ENCODE results near the gene SPATA6. TPM values are rescaled to one million over a fixed set of nuclear protein-coding genes. Genes with fewer than 3 reads are reported as not detected.
"Not testable (repeated sequence)": the region's sequence is repeated elsewhere in the genome, so short reads cannot be mapped to it uniquely, and the experiment has no call there.

The SPATA6 gene
- total RNA-seq, 1 experiment from 2014 or later, result 0.30 TPM

DNA sequence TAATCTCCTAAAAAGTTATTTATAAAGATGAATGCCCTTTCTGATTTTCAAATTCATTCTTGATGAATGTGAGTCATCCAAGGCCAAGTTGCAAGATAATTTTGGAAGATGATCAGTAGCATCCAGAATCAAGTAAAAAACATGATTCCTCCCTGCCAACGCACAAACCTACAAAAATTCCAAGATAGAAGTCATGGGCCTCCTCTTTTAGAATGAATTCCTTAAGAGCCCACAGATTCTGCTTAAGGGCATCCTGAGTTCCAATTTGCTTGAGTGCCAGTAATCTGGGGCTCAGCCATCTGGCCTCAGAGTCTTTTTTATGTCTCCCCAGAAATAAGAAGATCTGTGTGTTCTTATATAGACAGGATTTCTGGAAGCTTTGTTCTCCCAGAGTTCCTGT is 23.2 kb upstream of the SPATA6 start:
- H3K36me3 ChIP-seq (ENCODE audit: insufficient read depth, low read length), result no peaks in the 10 kb centered on the region
- no peaks in the 10 kb centered on the region for H3K9me2 ChIP-seq (replicated peaks; ENCODE audit: insufficient read depth, low read length)
- H3K27ac ChIP-seq (ENCODE audit: low read length), result no peak overlapping the region
- DNase-seq, result no peak
- no peaks in the 10 kb centered on the region for H3K27me3 ChIP-seq (ENCODE audit: low read length)
- no peak overlapping the region for H2AFZ ChIP-seq (ENCODE audit: low read length)
- H3K4me1 ChIP-seq (ENCODE audit: low read length), result no peaks in the 10 kb centered on the region
- no peaks in the 10 kb centered on the region for H4K20me1 ChIP-seq (ENCODE audit: insufficient read depth, low read depth, low read length)
- no peak overlapping the region for H3K9ac ChIP-seq (ENCODE audit: low read length)
- H3K9me3 ChIP-seq (ENCODE audit: low read length), result no peaks in the 10 kb centered on the region
- H3K79me2 ChIP-seq (ENCODE audit: low read length), result no peaks in the 10 kb centered on the region
- no peak overlapping the region for H3K4me2 ChIP-seq (ENCODE audit: low read depth, low read length, poor library complexity, severe bottlenecking)
- no peak overlapping the region for H3K4me3 ChIP-seq (ENCODE audit: low read length)

GRCh38 chr1:48493970-48494769 is 22.2 kb upstream of the SPATA6 start:
- Histone ChIP-seq H3K27me3 (ENCODE audit: low read length) (no peaks in the 10 kb centered on the region), H4K20me1 (ENCODE audit: insufficient read depth, low read depth, low read length) (no peaks in the 10 kb centered on the region), H3K9ac (ENCODE audit: low read length) (no peak overlapping the region), H3K9me3 (ENCODE audit: low read length) (no peaks in the 10 kb centered on the region), H3K4me3 (ENCODE audit: low read length) (no peak overlapping the region), H3K4me2 (ENCODE audit: low read depth, low read length, poor library complexity, severe bottlenecking) (no peak overlapping the region), H3K79me2 (ENCODE audit: low read length) (no peaks in the 10 kb centered on the region), H2AFZ (ENCODE audit: low read length) (no peak overlapping the region), H3K9me2 (replicated peaks; ENCODE audit: insufficient read depth, low read length) (no peaks in the 10 kb centered on the region), H3K36me3 (ENCODE audit: insufficient read depth, low read length) (no peaks in the 10 kb centered on the region), H3K27ac (ENCODE audit: low read length) (no peak overlapping the region), H3K4me1 (ENCODE audit: low read length) (no peaks in the 10 kb centered on the region)
- DNase-seq, result no peak

DNA sequence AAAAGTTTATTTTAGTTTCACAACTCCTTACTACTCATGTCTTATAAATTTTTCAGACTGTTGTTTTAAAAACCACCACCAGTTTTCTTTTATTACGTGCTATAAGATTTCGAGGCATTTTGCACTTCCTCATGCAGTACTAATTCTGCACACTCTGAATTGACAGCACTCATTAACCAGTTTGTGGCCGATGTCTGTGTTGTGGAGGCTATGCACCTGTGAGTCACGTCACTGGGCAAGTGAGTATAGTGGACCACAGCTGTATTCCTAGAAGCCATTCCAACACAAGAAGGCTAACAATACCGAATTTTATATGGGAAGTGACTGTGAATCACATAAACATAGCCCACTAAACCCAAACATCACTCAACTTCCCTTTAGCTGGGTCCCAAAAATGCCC is 21.0 kb upstream of the SPATA6 start:
- Histone ChIP-seq H3K27me3 (ENCODE audit: low read length) (no peaks in the 10 kb centered on the region), H3K9me2 (replicated peaks; ENCODE audit: insufficient read depth, low read length) (no peaks in the 10 kb centered on the region), H3K27ac (ENCODE audit: low read length) (no peak overlapping the region), H3K9ac (ENCODE audit: low read length) (no peak overlapping the region), H3K4me2 (ENCODE audit: low read depth, low read length, poor library complexity, severe bottlenecking) (no peak overlapping the region), H3K4me1 (ENCODE audit: low read length) (no peaks in the 10 kb centered on the region), H3K4me3 (ENCODE audit: low read length) (no peak overlapping the region), H2AFZ (ENCODE audit: low read length) (no peak overlapping the region), H4K20me1 (ENCODE audit: insufficient read depth, low read depth, low read length) (no peaks in the 10 kb centered on the region), H3K9me3 (ENCODE audit: low read length) (no peaks in the 10 kb centered on the region), H3K36me3 (ENCODE audit: insufficient read depth, low read length) (no peaks in the 10 kb centered on the region), H3K79me2 (ENCODE audit: low read length) (no peaks in the 10 kb centered on the region)
- no peak for DNase-seq

DNA sequence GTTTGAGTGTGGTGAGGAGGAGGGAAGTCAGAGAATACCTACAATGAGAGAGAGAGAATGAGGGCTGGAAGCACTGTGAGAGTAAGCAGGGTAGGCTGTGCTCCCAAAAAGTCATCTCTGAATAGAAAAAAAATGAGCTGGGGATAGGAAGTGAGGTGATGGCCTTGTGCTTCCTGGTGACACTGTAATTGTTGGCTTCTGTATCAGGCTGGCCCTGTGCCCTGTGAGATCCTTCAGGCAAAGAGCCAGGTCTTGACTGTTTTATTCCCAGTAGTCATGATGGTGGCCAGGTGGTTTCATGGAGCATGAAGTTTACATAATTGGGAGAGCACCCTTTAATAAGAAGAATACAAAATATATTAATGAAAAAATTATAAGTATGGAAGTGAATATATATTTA is 20.4 kb upstream of the SPATA6 start:
- Histone ChIP-seq H3K9ac (ENCODE audit: low read length) (no peak overlapping the region), H3K79me2 (ENCODE audit: low read length) (no peaks in the 10 kb centered on the region), H3K9me3 (ENCODE audit: low read length) (no peaks in the 10 kb centered on the region), H3K4me3 (ENCODE audit: low read length) (no peak overlapping the region), H4K20me1 (ENCODE audit: insufficient read depth, low read depth, low read length) (no peaks in the 10 kb centered on the region), H3K27me3 (ENCODE audit: low read length) (no peaks in the 10 kb centered on the region), H3K4me1 (ENCODE audit: low read length) (no peaks in the 10 kb centered on the region), H3K27ac (ENCODE audit: low read length) (no peak overlapping the region), H2AFZ (ENCODE audit: low read length) (no peak overlapping the region), H3K9me2 (replicated peaks; ENCODE audit: insufficient read depth, low read length) (no peaks in the 10 kb centered on the region), H3K36me3 (ENCODE audit: insufficient read depth, low read length) (no peaks in the 10 kb centered on the region), H3K4me2 (ENCODE audit: low read depth, low read length, poor library complexity, severe bottlenecking) (no peak overlapping the region)
- no peak for DNase-seq

DNA sequence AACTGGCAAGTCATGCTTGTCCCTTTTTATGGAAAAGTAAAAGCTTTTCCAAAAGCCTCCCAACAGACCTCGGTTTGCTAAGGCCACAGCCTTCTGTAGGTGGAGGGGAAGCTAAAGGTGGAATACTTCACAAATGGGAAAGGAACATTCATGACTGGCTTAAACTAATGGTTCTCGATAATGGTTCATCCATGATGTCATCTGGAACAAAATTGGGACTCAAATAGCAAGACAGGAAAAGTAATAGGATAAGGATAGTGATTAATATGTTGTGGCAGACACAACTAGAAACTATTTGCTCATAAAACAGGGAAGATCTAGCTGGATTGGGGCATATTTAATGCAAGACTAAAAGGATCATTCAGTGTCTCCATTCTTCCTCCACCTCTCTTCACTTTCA is 16.7 kb upstream of the SPATA6 start:
- Histone ChIP-seq H3K79me2 (ENCODE audit: low read length) (no peaks in the 10 kb centered on the region), H3K4me2 (ENCODE audit: low read depth, low read length, poor library complexity, severe bottlenecking) (no peak overlapping the region), H3K36me3 (ENCODE audit: insufficient read depth, low read length) (no peaks in the 10 kb centered on the region), H2AFZ (ENCODE audit: low read length) (no peak overlapping the region), H3K9me3 (ENCODE audit: low read length) (no peaks in the 10 kb centered on the region), H3K27ac (ENCODE audit: low read length) (no peak overlapping the region), H3K4me3 (ENCODE audit: low read length) (no peak overlapping the region), H3K4me1 (ENCODE audit: low read length) (no peaks in the 10 kb centered on the region), H3K9me2 (replicated peaks; ENCODE audit: insufficient read depth, low read length) (no peaks in the 10 kb centered on the region), H3K27me3 (ENCODE audit: low read length) (no peaks in the 10 kb centered on the region), H4K20me1 (ENCODE audit: insufficient read depth, low read depth, low read length) (no peaks in the 10 kb centered on the region), H3K9ac (ENCODE audit: low read length) (no peak overlapping the region)
- DNase-seq, result no peak

DNA sequence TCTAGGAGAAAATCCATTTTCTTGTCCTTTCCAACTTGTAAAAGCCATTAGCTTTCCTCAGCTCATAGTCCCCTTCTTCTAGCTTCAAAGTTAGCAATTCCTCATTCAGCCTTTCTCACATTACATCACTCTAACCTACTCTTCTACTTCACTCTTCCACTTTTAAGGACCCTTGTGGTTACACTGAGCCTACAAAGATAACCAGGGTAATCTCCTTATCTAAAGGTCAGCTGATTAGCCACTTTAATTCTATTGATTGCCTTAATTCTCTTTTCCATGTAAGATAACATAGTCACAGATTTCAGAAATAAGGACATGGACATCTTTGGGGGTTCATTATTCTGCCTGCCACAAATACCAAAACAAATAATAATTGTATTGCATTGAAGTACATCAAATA is 8.5 kb upstream of the SPATA6 start:
- no peaks in the 10 kb centered on the region for H3K27me3 ChIP-seq (ENCODE audit: low read length)
- no peak overlapping the region for H2AFZ ChIP-seq (ENCODE audit: low read length)
- no peaks in the 10 kb centered on the region for H3K9me3 ChIP-seq (ENCODE audit: low read length)
- DNase-seq, result no peak
- H3K4me2 ChIP-seq (ENCODE audit: low read depth, low read length, poor library complexity, severe bottlenecking), result no peak overlapping the region
- H3K4me3 ChIP-seq (ENCODE audit: low read length), result no peak overlapping the region
- H3K36me3 ChIP-seq (ENCODE audit: insufficient read depth, low read length), result no peaks in the 10 kb centered on the region
- no peak overlapping the region for H3K9ac ChIP-seq (ENCODE audit: low read length)
- H3K4me1 ChIP-seq (ENCODE audit: low read length), result no peaks in the 10 kb centered on the region
- H3K27ac ChIP-seq (ENCODE audit: low read length), result no peak overlapping the region
- H3K9me2 ChIP-seq (replicated peaks; ENCODE audit: insufficient read depth, low read length), result no peaks in the 10 kb centered on the region
- no peaks in the 10 kb centered on the region for H4K20me1 ChIP-seq (ENCODE audit: insufficient read depth, low read depth, low read length)
- H3K79me2 ChIP-seq (ENCODE audit: low read length), result no peaks in the 10 kb centered on the region

DNA sequence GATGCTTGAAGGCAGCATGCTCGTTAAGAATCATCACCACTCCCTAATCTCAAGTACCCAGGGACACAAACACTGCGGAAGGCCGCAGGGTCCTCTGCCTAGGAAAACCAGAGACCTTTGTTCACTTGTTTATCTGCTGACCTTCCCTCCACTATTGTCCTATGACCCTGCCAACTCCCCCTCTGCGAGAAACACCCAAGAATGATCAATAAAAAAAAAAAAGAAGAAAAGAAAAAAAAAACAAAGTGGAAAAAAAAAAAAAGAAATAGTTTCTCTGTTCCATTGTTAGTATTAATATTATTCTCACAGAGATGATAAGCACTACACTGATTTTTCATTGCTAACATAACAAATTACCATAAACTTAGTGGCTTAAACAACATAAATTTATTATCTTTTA is 8.0 kb upstream of the SPATA6 start:
- not testable (repeated sequence) for H3K9ac ChIP-seq (ENCODE audit: low read length); H3K4me1 ChIP-seq (ENCODE audit: low read length); H3K4me3 ChIP-seq (ENCODE audit: low read length); H3K9me2 ChIP-seq (replicated peaks; ENCODE audit: insufficient read depth, low read length); H3K4me2 ChIP-seq (ENCODE audit: low read depth, low read length, poor library complexity, severe bottlenecking); H3K27ac ChIP-seq (ENCODE audit: low read length); H3K79me2 ChIP-seq (ENCODE audit: low read length); H2AFZ ChIP-seq (ENCODE audit: low read length); H3K27me3 ChIP-seq (ENCODE audit: low read length); H3K9me3 ChIP-seq (ENCODE audit: low read length); H4K20me1 ChIP-seq (ENCODE audit: insufficient read depth, low read depth, low read length); H3K36me3 ChIP-seq (ENCODE audit: insufficient read depth, low read length); DNase-seq

DNA sequence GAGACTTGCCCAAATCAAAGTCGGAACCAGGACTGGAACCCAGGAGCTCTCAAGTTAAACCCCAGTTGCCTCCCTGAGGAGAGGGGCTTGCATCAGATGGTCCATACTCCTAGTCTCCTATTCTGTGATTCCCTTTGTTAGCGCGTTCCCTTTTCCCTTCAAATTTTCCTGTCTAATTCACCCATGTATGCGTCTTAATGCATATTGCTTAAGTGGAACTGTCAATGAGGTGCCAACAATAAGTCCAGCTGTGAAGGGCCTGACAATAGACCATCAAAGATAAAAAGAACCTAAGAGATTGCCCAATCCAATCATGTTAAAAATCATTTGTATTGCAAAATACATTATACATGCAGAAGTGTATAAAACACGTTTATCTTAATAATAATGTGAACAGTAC is 634 bp upstream of the SPATA6 start:
- H4K20me1 ChIP-seq (ENCODE audit: insufficient read depth, low read depth, low read length), result no peaks in the 10 kb centered on the region
- peak overlapping the region; percentile 34; the same call in 1 of the 2 replicates for H3K4me3 ChIP-seq (ENCODE audit: low read length)
- no peaks in the 10 kb centered on the region for H3K9me3 ChIP-seq (ENCODE audit: low read length)
- H3K36me3 ChIP-seq (ENCODE audit: insufficient read depth, low read length), result no peaks in the 10 kb centered on the region
- no peak overlapping the region for H3K27ac ChIP-seq (ENCODE audit: low read length)
- H3K27me3 ChIP-seq (ENCODE audit: low read length), result no peaks in the 10 kb centered on the region
- H3K4me2 ChIP-seq (ENCODE audit: low read depth, low read length, poor library complexity, severe bottlenecking), result peak overlapping the region; percentile 45
- peak overlapping the region; percentile 28; the same call in 1 of the 2 replicates for H3K9ac ChIP-seq (ENCODE audit: low read length)
- H3K79me2 ChIP-seq (ENCODE audit: low read length), result no peaks in the 10 kb centered on the region
- 0 out of 2 replicates have a peak overlapping the region, but pooled peaks have one; percentile 67 for H2AFZ ChIP-seq (ENCODE audit: low read length)
- no peak for DNase-seq
- peaks cover 11% of the 10 kb centered on the region; the same call in 1 of the 2 replicates for H3K4me1 ChIP-seq (ENCODE audit: low read length)
- no peaks in the 10 kb centered on the region for H3K9me2 ChIP-seq (replicated peaks; ENCODE audit: insufficient read depth, low read length)
